Endothelial cell of hepatic sinusoid (primary cell): Measurements from ENCODE around the gene CALCOCO1.
"Not testable (repeated sequence)": the region's sequence is repeated elsewhere in the genome, so short reads cannot be mapped to it uniquely, and the experiment has no call there.

Experiments used
- in situ Hi-C: cut with HindIII; loops from 2 replicates; pipeline ENCODE4 v1.10.0; 2017; ENCODE audit warnings: low sequenced_read_pairs

The CALCOCO1 gene

GRCh38 chr12:53700567-53700966 is 26.7 kb downstream of the CALCOCO1 start:
- in situ Hi-C loops = loop anchor here (5.0 kb wide), 1 partner anchor 47 kb away; no protein-coding TSS in a partner anchor

GRCh38 chr12:53699678-53700025 is 27.6 kb downstream of the CALCOCO1 start:
- in situ Hi-C loops = loop anchor here (5.0 kb wide), 1 partner anchor 48 kb away; no protein-coding TSS in a partner anchor

GRCh38 chr12:53698948-53699677 is 28.1 kb downstream of the CALCOCO1 start:
- in situ Hi-C loops = no loop called here

- in situ Hi-C loops = no loop called here
Observed at GRCh38 chr12:53696655-53697331, 30.5 kb downstream of the CALCOCO1 start.

GRCh38 chr12:53696285-53696654 is 31.0 kb downstream of the CALCOCO1 start:
- in situ Hi-C loops = no loop called here

- in situ Hi-C loops = no loop called here
Observed at GRCh38 chr12:53695152-53696145, 31.8 kb downstream of the CALCOCO1 start.

- in situ Hi-C loops = no loop called here
Observed at GRCh38 chr12:53694756-53695151, 32.5 kb downstream of the CALCOCO1 start.

GRCh38 chr12:53688134-53688533 is 39.1 kb downstream of the CALCOCO1 start:
- in situ Hi-C loops = no loop called here

- in situ Hi-C loops = no loop called here
Observed at GRCh38 chr12:53686436-53686835, 40.8 kb downstream of the CALCOCO1 start.

GRCh38 chr12:53684654-53685220 is 42.5 kb downstream of the CALCOCO1 start:
- in situ Hi-C loops = no loop called here

- in situ Hi-C loops = no loop called here
Observed at GRCh38 chr12:53683983-53684382, 43.3 kb downstream of the CALCOCO1 start.

- in situ Hi-C loops = no loop called here
Observed at GRCh38 chr12:53683494-53683893, 43.8 kb downstream of the CALCOCO1 start.

- in situ Hi-C loops = not testable (repeated sequence)
Observed at GRCh38 chr12:53680061-53680460, 47.2 kb downstream of the CALCOCO1 start.

GRCh38 chr12:53677800-53678148 is 49.5 kb downstream of the CALCOCO1 start:
- in situ Hi-C loops = loop anchor here (5.0 to 10.0 kb wide), 2 partner anchors 105 to 123 kb away; no protein-coding TSS in a partner anchor

- in situ Hi-C loops = loop anchor here (5.0 to 10.0 kb wide), 2 partner anchors 105 to 122 kb away; no protein-coding TSS in a partner anchor
Observed at GRCh38 chr12:53677016-53677799, 50.0 kb downstream of the CALCOCO1 start.

- in situ Hi-C loops = loop anchor here (5.0 to 10.0 kb wide), 2 partner anchors 104 to 122 kb away; no protein-coding TSS in a partner anchor
Observed at GRCh38 chr12:53676656-53677015, 50.6 kb downstream of the CALCOCO1 start.

- in situ Hi-C loops = loop anchor here (5.0 to 10.0 kb wide), 2 partner anchors 104 to 121 kb away; no protein-coding TSS in a partner anchor
Observed at GRCh38 chr12:53675701-53676607, 51.3 kb downstream of the CALCOCO1 start, which contains the start of gene ATP5MC2. TSS of gene ATP5MC2 (minus strand) at chr12:53676083. CDS start at chr12:53672614, 3,469 bp downstream.

- in situ Hi-C loops = loop anchor here (5.0 to 10.0 kb wide), 2 partner anchors 103 to 120 kb away; no protein-coding TSS in a partner anchor
Observed at GRCh38 chr12:53674977-53675700, 52.1 kb downstream of the CALCOCO1 start.
